COLO829 (cell line): Measurements from ENCODE around the gene OTUD4.
"Not testable (repeated sequence)": the region's sequence is repeated elsewhere in the genome, so short reads cannot be mapped to it uniquely, and the experiment has no call there.

ENCODE experiments used
- DNase-seq: peaks from one replicate; pipeline ENCODE4 v3.0.0; 2012; ENCODE audit warnings: low spot score

OTUD4 gene, protein sequence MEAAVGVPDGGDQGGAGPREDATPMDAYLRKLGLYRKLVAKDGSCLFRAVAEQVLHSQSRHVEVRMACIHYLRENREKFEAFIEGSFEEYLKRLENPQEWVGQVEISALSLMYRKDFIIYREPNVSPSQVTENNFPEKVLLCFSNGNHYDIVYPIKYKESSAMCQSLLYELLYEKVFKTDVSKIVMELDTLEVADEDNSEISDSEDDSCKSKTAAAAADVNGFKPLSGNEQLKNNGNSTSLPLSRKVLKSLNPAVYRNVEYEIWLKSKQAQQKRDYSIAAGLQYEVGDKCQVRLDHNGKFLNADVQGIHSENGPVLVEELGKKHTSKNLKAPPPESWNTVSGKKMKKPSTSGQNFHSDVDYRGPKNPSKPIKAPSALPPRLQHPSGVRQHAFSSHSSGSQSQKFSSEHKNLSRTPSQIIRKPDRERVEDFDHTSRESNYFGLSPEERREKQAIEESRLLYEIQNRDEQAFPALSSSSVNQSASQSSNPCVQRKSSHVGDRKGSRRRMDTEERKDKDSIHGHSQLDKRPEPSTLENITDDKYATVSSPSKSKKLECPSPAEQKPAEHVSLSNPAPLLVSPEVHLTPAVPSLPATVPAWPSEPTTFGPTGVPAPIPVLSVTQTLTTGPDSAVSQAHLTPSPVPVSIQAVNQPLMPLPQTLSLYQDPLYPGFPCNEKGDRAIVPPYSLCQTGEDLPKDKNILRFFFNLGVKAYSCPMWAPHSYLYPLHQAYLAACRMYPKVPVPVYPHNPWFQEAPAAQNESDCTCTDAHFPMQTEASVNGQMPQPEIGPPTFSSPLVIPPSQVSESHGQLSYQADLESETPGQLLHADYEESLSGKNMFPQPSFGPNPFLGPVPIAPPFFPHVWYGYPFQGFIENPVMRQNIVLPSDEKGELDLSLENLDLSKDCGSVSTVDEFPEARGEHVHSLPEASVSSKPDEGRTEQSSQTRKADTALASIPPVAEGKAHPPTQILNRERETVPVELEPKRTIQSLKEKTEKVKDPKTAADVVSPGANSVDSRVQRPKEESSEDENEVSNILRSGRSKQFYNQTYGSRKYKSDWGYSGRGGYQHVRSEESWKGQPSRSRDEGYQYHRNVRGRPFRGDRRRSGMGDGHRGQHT

DNA sequence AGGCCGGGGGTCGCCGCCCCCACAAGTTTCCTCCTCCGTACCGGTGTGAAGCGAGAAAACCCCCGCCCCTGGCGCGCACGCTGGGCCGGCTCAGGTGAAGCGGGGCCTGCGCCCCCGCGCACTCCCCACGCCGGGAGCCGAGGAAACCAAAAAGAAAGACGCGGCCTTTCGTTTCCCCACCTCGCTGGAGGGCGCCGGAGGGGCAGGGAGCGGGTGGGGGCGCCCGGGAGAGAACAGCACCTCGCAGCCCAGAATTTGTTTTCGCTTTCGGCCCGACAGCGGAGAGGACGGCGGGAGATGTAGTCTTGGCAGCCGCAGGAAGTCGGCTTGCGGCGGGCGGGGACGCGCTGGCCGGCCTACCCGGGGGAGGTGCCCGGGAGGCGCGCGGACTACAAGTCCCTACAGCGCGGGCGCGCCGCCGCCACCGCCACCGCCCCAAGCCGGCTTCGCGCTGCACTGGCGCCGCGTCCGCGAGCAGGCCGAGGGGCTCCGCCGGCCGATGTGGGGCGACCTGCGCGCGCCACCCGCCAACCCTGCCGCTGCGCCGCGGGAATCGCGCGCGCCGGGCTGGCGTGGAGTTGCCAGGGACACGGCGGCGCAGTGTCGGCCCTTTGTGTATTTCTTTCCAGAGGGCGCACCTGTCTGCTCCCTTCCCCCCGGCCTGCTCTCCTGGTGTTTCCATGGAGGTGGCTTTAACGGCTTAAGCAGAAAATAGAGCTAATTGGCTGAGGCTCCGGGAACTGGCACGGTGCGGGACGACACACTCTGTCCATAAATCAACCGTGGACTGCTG is at the start of gene OTUD4:
OTUD4 (minus strand) TSS at position 292 of the 793 bp plus-strand sequence. CDS start 616 bp downstream, outside the sequence.
- peak; percentile 91 for DNase-seq

DNA sequence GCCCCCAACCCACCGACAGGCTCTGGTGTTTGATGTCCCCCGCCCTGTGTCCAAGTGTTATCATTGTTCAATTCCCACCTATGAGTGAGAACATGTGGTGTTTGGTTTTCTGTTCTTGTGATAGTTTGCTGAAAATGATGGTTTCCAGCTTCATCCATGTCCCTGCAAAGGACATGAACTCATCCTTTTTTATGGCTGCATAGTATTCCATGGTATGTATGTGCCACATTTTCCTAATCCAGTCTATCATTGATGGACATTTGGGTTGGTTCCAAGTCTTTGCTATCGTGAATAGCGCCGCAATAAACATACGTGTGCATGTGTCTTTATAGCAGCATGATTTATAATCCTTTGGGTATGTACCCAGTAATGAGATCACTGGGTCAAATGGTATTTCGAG is 42.8 kb upstream of the OTUD4 start:
- not testable (repeated sequence) for DNase-seq

DNA sequence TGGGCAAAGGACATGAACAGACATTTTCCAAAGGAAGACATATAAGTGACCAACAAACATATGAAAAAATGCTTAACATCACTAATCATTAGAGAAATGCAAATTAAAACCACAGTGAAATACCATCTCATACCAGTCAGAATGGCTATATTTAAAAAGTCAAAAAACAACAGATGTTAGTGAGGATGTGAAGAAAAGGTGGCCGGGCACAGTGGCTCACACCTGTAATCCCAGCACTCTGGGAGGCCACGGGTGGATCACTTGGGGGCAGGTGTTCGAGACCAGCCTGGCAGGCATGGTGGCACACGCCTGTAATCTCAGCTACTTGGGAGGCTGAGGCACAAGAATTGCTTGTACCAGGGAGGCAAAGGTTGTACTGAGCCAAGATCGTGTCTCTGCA is 41.1 kb upstream of the OTUD4 start:
- not testable (repeated sequence) for DNase-seq

DNA sequence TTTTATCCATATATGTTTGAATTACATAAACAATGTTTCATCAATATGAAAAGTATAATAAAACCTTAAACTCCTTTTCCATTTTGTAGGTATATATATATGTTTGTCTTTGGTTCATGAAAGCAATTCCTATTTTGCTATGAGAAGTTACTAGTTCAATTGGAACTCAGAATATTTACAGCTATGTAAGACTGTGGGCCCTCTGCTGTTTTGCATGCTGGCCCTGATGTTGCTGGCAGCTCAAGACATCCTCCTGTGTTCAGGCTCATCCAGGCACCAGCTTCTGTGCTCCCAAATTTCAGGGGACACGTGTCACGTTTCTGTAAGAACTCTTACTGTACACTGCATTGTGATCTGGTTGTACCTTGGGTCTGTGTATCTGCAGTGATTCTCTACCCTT is 38.7 kb upstream of the OTUD4 start:
- DNase-seq, result no peak

DNA sequence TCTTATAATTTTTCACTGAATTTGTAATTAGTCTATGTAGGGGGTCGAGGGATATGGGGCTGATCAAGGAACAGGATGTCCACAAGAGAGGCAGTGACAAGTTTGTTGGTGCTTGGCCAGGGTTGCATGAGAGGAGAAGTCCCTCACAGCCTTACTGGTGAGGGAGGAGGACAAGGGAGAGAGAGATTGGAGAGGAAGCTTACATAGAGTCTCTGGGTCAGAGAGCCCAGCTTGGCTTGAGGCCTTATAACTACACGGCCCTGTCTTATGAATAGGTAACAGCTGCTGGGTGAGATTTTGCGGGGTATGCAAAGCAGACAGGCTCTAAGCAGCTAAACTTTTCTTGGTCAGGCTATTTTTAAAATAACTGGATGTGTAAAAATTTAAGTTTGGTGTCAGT is 37.9 kb upstream of the OTUD4 start:
- DNase-seq, result no peak

DNA sequence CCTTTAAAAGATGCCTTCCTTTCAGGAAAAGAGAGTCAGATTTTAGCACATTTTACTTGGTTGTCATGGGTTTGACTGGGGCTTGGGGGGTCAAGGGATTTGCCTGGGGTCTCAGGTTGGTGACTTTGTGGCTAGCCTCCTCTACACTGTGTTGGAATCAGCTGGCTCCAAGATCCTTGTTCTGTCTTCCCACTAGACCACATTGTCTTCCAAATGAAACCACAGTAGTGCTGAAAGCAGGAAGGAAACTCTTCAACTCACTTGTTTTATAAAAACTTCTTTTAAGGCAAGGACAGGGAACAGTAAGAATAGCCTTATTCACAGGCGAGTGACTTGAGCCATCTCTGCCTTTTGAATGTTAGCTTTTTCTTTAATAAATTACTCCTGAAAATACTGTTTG is 37.0 kb upstream of the OTUD4 start:
- DNase-seq, result no peak

DNA sequence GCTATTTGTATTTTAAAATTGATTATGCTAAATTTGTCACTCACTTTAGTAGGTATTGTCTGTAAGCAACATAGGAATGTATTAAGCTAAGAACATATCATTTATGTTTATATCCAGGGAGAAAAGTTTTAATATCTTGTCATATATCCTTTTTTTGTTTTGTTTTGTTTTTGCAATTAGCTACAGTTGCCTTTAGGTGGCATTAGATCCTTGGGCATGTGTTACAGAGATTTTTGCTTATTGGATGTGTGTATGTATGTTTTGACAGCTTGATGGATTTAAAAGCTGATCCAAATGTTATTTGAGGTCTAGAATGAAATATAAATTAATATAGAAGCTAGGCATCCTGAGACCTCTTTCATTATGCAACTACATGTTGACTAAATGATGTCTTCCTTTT is 36.1 kb upstream of the OTUD4 start:
- DNase-seq, result peak; percentile 66

DNA sequence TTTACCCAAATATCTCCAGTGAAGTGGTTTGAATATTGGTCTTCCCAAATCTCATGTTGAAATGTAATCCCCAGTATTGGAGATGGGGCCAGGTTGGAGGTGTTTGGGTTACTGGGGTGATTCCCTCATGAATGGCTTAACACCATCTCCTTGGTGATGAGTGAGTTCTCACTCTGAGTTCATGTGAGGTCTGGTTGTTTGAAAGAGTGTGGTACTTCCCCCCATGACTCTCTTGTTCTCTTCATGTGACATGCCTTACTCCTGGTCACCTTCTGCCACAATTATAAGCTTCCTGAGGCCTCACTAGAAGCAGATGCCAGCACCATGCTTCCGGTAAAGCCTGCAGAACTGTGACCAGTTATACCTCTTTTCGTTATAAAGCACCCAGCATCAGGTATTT is 32.9 kb upstream of the OTUD4 start:
- DNase-seq, result no peak

DNA sequence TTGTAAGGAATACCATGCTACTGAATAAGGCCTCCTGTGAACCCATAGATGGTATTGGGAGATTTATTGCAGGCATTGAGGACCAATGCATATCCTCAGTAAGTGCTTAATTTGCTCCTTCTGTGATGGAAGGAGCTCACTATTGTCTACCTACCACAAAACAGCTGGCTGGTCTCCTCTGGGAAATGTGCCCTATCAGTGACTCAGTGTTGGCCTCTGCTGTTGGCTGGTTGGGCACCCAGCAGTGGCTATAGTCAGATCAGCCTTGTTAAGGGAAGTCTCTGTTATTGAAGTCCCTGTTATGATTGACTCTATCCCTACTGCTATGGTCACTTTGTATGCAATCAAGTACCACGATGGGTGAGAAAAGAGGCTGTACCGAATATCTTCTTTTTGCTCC is 27.5 kb upstream of the OTUD4 start:
- no peak for DNase-seq

DNA sequence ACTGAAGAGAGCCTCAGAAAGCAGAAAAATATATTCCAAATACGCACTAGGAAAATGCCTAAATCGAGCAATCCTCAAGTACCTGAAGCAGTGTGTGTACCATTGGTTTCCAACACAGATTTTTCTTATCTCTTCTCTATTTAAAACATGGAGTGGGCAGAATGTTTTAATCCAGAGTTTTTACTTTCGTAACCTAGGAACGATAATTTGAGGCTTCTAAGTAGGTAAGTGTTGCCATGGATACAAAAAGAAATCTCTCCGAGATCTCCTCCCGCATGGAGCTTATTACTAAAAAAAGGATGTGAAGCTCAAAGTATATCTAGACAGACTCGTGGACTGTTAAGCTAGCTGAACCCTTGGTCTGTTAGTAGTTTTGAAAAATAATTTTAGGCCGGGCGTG is 23.0 kb upstream of the OTUD4 start:
- DNase-seq, result no peak

DNA sequence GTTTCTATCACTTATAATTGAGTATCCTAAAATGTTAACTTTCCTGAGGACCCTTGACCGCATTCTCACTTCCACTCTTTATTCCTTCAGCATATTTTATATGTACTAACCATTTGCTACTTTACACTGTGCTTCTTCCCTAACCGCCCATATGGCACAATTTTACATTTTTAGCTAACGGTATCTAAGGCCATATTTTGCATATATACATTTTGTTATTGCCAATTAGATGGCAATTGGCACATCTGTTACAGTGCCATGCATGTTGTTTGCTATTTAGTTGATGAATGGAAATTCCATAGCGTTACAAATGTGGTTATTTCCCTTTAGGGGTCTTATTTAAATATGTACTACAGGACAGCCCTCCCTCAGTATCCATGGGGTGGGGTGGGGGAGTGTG is 20.0 kb upstream of the OTUD4 start:
- DNase-seq, result no peak

DNA sequence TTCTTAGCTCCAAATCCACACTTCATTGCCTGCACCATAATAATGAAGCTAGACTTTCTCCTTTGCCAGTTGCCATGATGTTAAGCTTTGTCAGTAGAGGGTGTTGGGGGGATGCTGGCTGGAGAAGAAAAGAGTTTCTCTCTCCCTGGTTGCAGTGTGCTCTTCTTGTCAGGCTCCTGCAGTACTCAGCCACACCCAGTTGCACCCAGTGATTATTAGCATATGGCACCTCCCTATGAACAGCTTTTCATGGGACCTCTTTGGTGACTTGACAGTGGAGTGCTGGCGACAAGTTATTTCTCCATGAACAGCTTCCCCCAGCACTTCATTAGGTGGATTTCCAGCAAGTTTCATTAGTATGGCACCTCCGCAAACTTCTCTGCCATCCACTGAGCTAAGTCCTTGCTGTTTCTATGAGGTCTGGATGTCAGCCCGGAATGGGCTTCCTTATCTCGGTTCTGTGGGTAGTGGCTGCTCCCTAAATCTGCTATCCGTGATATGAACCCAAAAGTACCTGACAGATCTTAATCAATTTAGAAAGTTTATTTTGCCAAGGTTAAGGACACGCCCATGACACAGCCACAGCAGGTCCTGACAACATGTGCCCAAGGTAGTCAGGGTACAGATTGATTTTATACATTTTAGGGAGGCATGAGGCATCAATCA is 18.8 kb upstream of the OTUD4 start:
- DNase-seq, result no peak

DNA sequence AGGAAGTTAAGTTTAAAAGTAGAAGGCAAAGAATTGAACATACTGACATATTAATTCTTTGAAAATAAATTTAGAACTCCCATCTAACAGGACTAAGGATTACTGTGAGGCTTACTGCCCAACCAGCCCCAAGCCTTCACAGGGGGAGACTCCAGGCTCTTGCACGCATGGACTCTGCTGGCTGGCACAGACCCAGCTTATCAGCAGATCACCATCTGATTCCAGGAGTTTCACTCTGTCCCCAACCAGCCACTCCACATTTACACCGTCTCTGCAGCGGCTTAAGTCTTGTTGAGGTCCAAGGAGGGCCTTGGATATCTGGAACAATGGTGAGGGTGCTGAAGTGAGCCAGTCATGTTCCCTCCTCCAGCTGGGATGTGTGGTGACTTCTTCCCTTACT is 16.4 kb upstream of the OTUD4 start:
- DNase-seq, result no peak

DNA sequence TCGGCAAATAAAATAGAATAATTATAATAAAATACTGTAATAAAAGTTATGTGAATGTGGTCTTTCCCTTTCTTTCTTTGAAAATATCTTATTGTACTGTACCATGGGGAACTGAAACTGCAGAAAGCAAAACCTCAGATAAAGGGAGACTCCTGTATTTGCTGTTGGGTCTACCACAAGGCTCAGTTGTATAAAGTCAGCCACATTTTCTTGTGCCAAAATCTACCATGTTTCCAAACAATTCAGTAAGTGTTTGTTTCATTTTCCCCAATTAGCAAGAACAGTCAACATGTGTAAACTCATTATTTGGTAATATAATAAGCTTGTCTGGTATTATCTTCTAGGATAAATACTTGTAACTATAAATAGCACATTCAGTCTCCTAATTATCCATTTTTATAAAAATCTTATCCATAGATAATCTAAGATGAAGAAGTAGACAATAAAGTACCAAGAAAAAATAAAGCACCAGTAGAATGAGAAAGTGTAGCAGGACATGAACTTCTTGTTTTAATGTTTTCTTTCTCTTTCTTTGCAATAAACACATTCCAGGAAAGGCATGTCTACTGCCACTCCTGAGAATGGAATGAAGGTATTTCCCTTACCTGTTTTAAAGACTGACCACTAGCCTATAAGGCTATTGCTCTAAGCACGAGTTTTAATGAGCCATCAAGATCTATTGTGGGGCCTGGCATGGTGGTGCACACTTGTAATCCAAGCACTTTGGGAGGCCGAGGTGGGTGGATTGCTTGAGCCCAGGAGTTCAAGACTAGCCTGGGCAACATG is 15.0 kb upstream of the OTUD4 start:
- no peak for DNase-seq

DNA sequence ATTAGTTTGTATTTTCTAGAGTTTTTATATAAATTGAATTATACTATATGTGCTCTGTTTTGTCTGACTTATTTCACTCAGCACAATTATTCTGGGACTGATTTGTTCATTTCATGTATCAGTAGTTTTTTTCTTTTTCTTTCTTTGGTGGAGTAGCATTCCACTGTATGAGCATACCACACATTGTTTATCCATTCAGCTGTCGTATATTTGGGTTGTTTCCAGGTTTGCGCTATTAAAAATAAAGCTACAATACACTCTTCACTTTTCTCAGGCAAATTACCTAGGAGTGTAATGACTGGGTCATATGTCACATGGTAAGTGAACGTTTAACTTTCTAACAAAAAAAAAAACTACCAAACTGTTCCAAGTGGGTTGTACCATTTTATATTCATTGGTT is 9.6 kb upstream of the OTUD4 start:
- DNase-seq, result no peak

DNA sequence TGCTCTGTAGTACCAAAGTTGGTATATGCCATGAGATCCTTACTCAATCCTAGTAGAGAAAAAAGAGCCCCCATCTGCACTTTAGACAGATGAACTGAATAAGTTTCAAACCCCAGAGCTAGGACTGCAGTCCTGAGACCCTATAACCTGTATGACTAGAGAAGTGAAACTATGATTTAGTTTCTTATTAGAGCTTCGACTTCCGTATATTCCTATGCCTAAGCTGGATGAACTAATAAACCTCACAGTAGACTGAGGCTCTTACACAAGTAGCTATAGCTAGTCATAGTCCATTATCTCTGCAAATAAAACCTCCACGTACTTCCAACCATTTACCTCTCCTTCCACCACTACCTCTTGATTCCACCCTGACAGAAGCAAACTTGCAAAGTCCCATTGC is 6.3 kb upstream of the OTUD4 start:
- DNase-seq, result no peak

DNA sequence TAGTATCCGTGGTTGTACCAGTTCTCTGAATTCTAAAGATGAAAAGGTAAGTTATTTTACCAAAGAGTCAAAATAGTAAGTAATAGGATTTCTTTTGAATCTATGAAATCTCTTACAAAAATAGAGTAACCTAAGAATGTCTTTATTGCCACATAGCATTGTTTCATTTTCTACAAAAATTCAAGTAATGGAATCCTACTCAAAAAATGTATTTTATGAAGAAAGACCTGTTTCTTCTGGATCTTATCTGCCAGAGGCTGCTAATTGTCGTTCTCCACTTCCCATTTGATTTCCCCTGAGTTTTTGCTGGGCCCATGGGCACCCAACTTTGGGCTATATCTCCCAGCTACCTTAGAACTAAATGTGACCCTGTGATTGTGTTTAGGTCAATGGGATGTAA is 3.2 kb upstream of the OTUD4 start:
- DNase-seq, result no peak

DNA sequence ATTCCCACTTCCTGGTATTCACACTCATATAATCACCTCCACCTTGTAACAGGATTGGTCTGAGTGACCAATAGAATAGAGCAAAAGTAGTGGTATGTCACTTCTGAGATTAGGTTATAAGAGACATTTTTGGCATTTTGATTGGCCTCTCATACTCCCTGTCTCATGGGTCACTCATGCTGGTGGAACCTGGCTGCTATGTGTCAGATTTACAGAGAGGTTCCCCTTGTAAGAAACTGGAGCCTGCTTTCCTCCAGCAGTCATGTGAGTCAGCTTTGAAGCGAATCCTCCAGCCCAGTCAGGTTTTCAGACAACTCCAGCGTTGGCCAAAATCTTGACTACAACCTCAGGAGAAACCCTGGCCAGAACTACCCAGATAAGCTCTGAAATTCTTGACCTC is 2.6 kb upstream of the OTUD4 start:
- no peak for DNase-seq

DNA sequence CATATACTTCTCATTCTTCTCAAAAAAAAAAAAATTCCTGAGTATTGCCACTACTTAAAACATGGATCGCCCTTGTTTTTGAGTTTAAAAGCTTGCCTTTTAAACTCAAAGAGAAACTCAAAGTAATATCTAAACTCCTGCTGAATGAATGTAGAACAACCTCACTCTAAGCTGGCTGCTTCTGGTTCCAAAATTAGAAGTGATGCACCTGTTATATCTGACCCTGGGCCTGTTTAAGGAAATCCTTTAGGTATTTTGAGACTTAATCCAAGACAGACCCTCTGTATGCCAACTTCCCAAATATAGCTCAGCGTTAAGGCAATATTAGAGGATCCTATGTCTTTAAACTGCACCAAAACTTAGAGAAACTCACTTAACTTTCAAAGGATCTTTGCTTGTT is 1.8 kb upstream of the OTUD4 start:
- DNase-seq, result no peak

DNA sequence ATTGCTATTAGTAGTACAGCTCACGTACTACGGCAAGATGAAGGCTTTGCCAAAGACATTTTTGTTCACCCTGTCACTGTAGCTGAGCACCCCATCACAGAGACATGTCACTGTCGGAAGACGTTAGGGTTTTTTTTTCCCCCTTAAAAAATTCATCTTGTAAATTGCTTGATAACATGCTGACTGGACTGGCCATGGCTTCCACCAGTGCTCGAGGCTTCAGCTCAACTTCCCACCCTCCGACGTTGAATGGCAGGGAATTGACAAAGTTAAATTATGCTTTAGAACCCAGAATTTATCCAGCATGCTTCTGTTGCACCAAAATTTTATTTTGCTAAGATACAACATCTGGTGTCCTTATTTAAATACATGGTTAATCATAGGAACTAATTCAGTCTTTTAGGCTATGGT is 707 bp upstream of the OTUD4 start:
- DNase-seq, result no peak

DNA sequence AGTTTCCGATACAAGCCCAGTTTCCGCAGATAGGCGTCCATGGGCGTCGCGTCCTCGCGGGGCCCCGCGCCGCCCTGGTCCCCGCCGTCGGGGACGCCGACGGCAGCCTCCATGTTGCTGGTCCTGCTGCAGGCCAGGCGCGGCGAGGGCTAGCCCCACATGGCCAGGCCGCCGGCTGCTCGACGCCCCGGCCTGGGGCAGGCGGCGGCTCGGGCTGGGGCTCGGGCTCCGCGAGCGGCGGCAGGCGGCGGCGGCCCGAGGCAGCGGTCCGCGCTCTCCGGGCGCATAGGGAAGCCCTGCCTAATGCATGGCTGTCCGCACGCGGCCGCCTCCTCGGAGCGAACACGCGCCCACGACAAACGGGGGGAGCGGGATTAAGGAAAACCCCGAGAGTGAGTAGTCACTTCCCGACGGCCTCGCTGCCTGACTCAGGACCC is 510 bp downstream of the OTUD4 start:
- not testable (repeated sequence) for DNase-seq
